ENCODE measurements around the gene BICD1. TPM values are rescaled to one million over a fixed set of nuclear protein-coding genes. Genes with fewer than 3 reads are reported as not detected.
A peak's percentile ranks its signal among the peaks of the same experiment; 100 is the strongest.

Gene BICD1
- total RNA-seq, 2 donors from 2014 or later = 7.8 to 15.7 TPM

GRCh38 chr12:32115404-32116104 is 8.9 kb downstream of the BICD1 start:
- H3K9me3 Mint-ChIP-seq = no peaks in the 10 kb centered on the region
- peaks cover 5% of the 10 kb centered on the region for H3K4me1 Mint-ChIP-seq
- no peak overlapping the region for H3K4me3 Mint-ChIP-seq
- no peaks in the 10 kb centered on the region for H3K36me3 Mint-ChIP-seq (ENCODE audit: low read depth)
- H3K27ac Mint-ChIP-seq = no peak overlapping the region
- no peak for ATAC-seq (replicated peaks)
- H3K27me3 Mint-ChIP-seq = no peaks in the 10 kb centered on the region

- H3K4me1 Mint-ChIP-seq = peaks cover 6% of the 10 kb centered on the region
- no peaks in the 10 kb centered on the region for H3K9me3 Mint-ChIP-seq
- H3K27me3 Mint-ChIP-seq = no peaks in the 10 kb centered on the region
- no peak for ATAC-seq (replicated peaks)
- H3K27ac Mint-ChIP-seq = no peak overlapping the region
- no peaks in the 10 kb centered on the region for H3K36me3 Mint-ChIP-seq (ENCODE audit: low read depth)
- no peak overlapping the region for H3K4me3 Mint-ChIP-seq
These were observed 10.2 kb downstream of the BICD1 start for GRCh38 chr12:32116897-32117296.

GRCh38 chr12:32117316-32117715 is 10.7 kb downstream of the BICD1 start:
- Mint-ChIP-seq H3K4me3 (no peak overlapping the region), H3K36me3 (ENCODE audit: low read depth) (no peaks in the 10 kb centered on the region), H3K27me3 (no peaks in the 10 kb centered on the region), H3K27ac (no peak overlapping the region), H3K4me1 (peaks cover 6% of the 10 kb centered on the region), H3K9me3 (no peaks in the 10 kb centered on the region)
- no peak for ATAC-seq (replicated peaks)

GRCh38 chr12:32118806-32119205 is 12.2 kb downstream of the BICD1 start:
- ATAC-seq (replicated peaks) = no peak
- H3K9me3 Mint-ChIP-seq = no peaks in the 10 kb centered on the region
- H3K4me1 Mint-ChIP-seq = peaks cover 11% of the 10 kb centered on the region
- no peak overlapping the region for H3K4me3 Mint-ChIP-seq
- H3K36me3 Mint-ChIP-seq (ENCODE audit: low read depth) = no peaks in the 10 kb centered on the region
- no peaks in the 10 kb centered on the region for H3K27me3 Mint-ChIP-seq
- H3K27ac Mint-ChIP-seq = no peak overlapping the region

- no peaks in the 10 kb centered on the region for H3K36me3 Mint-ChIP-seq (ENCODE audit: low read depth)
- H3K27me3 Mint-ChIP-seq = no peaks in the 10 kb centered on the region
- ATAC-seq (replicated peaks) = peak; percentile 43
- peaks cover 14% of the 10 kb centered on the region for H3K4me1 Mint-ChIP-seq
- H3K4me3 Mint-ChIP-seq = no peak overlapping the region
- H3K9me3 Mint-ChIP-seq = no peaks in the 10 kb centered on the region
- no peak overlapping the region for H3K27ac Mint-ChIP-seq
These were observed 13.8 kb downstream of the BICD1 start for GRCh38 chr12:32120419-32120818.

- Mint-ChIP-seq H3K27ac (no peak overlapping the region), H3K4me3 (no peak overlapping the region), H3K36me3 (ENCODE audit: low read depth) (no peaks in the 10 kb centered on the region), H3K27me3 (no peaks in the 10 kb centered on the region), H3K9me3 (no peaks in the 10 kb centered on the region), H3K4me1 (peaks cover 15% of the 10 kb centered on the region)
- no peak for ATAC-seq (replicated peaks)
These were observed 18.0 kb downstream of the BICD1 start for GRCh38 chr12:32124637-32125036.

GRCh38 chr12:32125455-32126084 is 18.9 kb downstream of the BICD1 start:
- Mint-ChIP-seq H3K36me3 (ENCODE audit: low read depth) (no peaks in the 10 kb centered on the region), H3K9me3 (no peaks in the 10 kb centered on the region), H3K27ac (no peak overlapping the region), H3K4me1 (peaks cover 10% of the 10 kb centered on the region), H3K27me3 (no peaks in the 10 kb centered on the region), H3K4me3 (no peak overlapping the region)
- peak; percentile 39 for ATAC-seq (replicated peaks)

- H3K4me3 Mint-ChIP-seq = no peak overlapping the region
- no peak for ATAC-seq (replicated peaks)
- no peaks in the 10 kb centered on the region for H3K9me3 Mint-ChIP-seq
- peaks cover 9% of the 10 kb centered on the region for H3K4me1 Mint-ChIP-seq
- H3K27ac Mint-ChIP-seq = no peak overlapping the region
- H3K27me3 Mint-ChIP-seq = peaks cover 1% of the 10 kb centered on the region
- H3K36me3 Mint-ChIP-seq (ENCODE audit: low read depth) = no peaks in the 10 kb centered on the region
These were observed 20.1 kb downstream of the BICD1 start for GRCh38 chr12:32126720-32127119.

- no peak overlapping the region for H3K4me3 Mint-ChIP-seq
- H3K36me3 Mint-ChIP-seq (ENCODE audit: low read depth) = no peaks in the 10 kb centered on the region
- no peaks in the 10 kb centered on the region for H3K9me3 Mint-ChIP-seq
- peaks cover 8% of the 10 kb centered on the region for H3K4me1 Mint-ChIP-seq
- H3K27me3 Mint-ChIP-seq = peaks cover 3% of the 10 kb centered on the region
- H3K27ac Mint-ChIP-seq = no peak overlapping the region
- ATAC-seq (replicated peaks) = no peak
These were observed 25.0 kb downstream of the BICD1 start for GRCh38 chr12:32131666-32132065.

- Mint-ChIP-seq H3K36me3 (ENCODE audit: low read depth) (no peaks in the 10 kb centered on the region), H3K27ac (peak overlapping the region; percentile 65), H3K4me1 (peaks cover 12% of the 10 kb centered on the region), H3K9me3 (no peaks in the 10 kb centered on the region), H3K4me3 (peak overlapping the region; percentile 46), H3K27me3 (peaks cover 3% of the 10 kb centered on the region)
- peak; percentile 97 for ATAC-seq (replicated peaks)
These were observed 27.6 kb downstream of the BICD1 start for GRCh38 chr12:32134101-32134888.

GRCh38 chr12:32135967-32136366 is 29.3 kb downstream of the BICD1 start:
- no peak for ATAC-seq (replicated peaks)
- H3K4me1 Mint-ChIP-seq = peaks cover 13% of the 10 kb centered on the region
- no peaks in the 10 kb centered on the region for H3K9me3 Mint-ChIP-seq
- no peaks in the 10 kb centered on the region for H3K36me3 Mint-ChIP-seq (ENCODE audit: low read depth)
- peaks cover 3% of the 10 kb centered on the region for H3K27me3 Mint-ChIP-seq
- no peak overlapping the region for H3K4me3 Mint-ChIP-seq
- H3K27ac Mint-ChIP-seq = no peak overlapping the region

- no peak overlapping the region for H3K27ac Mint-ChIP-seq
- no peak overlapping the region for H3K4me3 Mint-ChIP-seq
- ATAC-seq (replicated peaks) = no peak
- H3K4me1 Mint-ChIP-seq = peaks cover 13% of the 10 kb centered on the region
- H3K9me3 Mint-ChIP-seq = no peaks in the 10 kb centered on the region
- H3K36me3 Mint-ChIP-seq (ENCODE audit: low read depth) = no peaks in the 10 kb centered on the region
- peaks cover 3% of the 10 kb centered on the region for H3K27me3 Mint-ChIP-seq
These were observed 29.8 kb downstream of the BICD1 start for GRCh38 chr12:32136404-32136803.

GRCh38 chr12:32139064-32139421 is 32.4 kb downstream of the BICD1 start:
- Mint-ChIP-seq H3K9me3 (no peaks in the 10 kb centered on the region), H3K4me1 (peaks cover 12% of the 10 kb centered on the region), H3K27me3 (no peaks in the 10 kb centered on the region), H3K27ac (peak overlapping the region; percentile 60), H3K4me3 (peak overlapping the region; percentile 72), H3K36me3 (ENCODE audit: low read depth) (no peaks in the 10 kb centered on the region)
- peak; percentile 66 for ATAC-seq (replicated peaks)

- Mint-ChIP-seq H3K4me3 (no peak overlapping the region), H3K27me3 (no peaks in the 10 kb centered on the region), H3K9me3 (no peaks in the 10 kb centered on the region), H3K4me1 (peaks cover 5% of the 10 kb centered on the region), H3K36me3 (ENCODE audit: low read depth) (no peaks in the 10 kb centered on the region), H3K27ac (no peak overlapping the region)
- ATAC-seq (replicated peaks) = no peak
These were observed 34.2 kb downstream of the BICD1 start for GRCh38 chr12:32140877-32141276.

GRCh38 chr12:32145096-32145495 is 38.4 kb downstream of the BICD1 start:
- ATAC-seq (replicated peaks) = no peak

More at GRCh38 chr12:32145096-32145495, 38.4 kb downstream of the BICD1 start:
- Mint-ChIP-seq H3K4me3 (no peak overlapping the region), H3K27me3 (no peaks in the 10 kb centered on the region), H3K36me3 (ENCODE audit: low read depth) (no peaks in the 10 kb centered on the region), H3K4me1 (no peaks in the 10 kb centered on the region), H3K27ac (no peak overlapping the region), H3K9me3 (no peaks in the 10 kb centered on the region)
